HFF-Myc (cell line): ENCODE measurements around the gene CCR6.

Experiments
- DNase-seq: peaks from one replicate; pipeline ENCODE4 v3.0.0-alpha.2; 2011; ENCODE audit warnings: low read depth; ENCODE audit errors: extremely low read depth
- H3K4me3 ChIP-seq: replicated peaks from 2 replicates; pipeline ENCODE4 v1.5.1; 2011; ENCODE audit warnings: low read depth, mild to moderate bottlenecking, control low read depth, low read length
- CTCF ChIP-seq: IDR thresholded peaks from 2 replicates; pipeline ENCODE4 v1.5.1; 2012; ENCODE audit warnings: mild to moderate bottlenecking, low read depth, low read length, control low read depth; ENCODE audit errors: missing control alignments

CCR6 gene

GRCh38 chr6:167113935-167114910 lies 8.7 kb upstream of the CCR6 start:
- H3K4me3 ChIP-seq: no peak overlapping the region
- DNase-seq: no peak
- no peak for TF ChIP-seq CTCF

GRCh38 chr6:167115054-167115453 lies 7.8 kb upstream of the CCR6 start:
- H3K4me3 ChIP-seq: no peak overlapping the region
- no peak for DNase-seq
- no peak for TF ChIP-seq CTCF

GRCh38 chr6:167116109-167116837 lies 6.6 kb upstream of the CCR6 start:
- no peak for TF ChIP-seq CTCF
- no peak overlapping the region for H3K4me3 ChIP-seq
- DNase-seq: no peak

- TF ChIP-seq CTCF: no peak
- no peak overlapping the region for H3K4me3 ChIP-seq
- DNase-seq: no peak
These were observed 6.1 kb upstream of the CCR6 start for GRCh38 chr6:167116838-167117228.

- H3K4me3 ChIP-seq: no peak overlapping the region
- no peak for DNase-seq
- TF ChIP-seq CTCF: no peak
These were observed 4.9 kb upstream of the CCR6 start for GRCh38 chr6:167118006-167118405.

GRCh38 chr6:167118839-167119238 lies 4.1 kb upstream of the CCR6 start:
- H3K4me3 ChIP-seq: no peak overlapping the region
- DNase-seq: no peak
- TF ChIP-seq CTCF: no peak
